ENCODE measurements around the gene FRK. TPM values are rescaled to one million over a fixed set of nuclear protein-coding genes. Genes with fewer than 3 reads are reported as not detected.
A peak's percentile ranks its signal among the peaks of the same experiment; 100 is the strongest.

Gene FRK
- total and polyA plus RNA-seq, 7 donors = 0.10 to 4.2 (median 1.4) TPM

DNA sequence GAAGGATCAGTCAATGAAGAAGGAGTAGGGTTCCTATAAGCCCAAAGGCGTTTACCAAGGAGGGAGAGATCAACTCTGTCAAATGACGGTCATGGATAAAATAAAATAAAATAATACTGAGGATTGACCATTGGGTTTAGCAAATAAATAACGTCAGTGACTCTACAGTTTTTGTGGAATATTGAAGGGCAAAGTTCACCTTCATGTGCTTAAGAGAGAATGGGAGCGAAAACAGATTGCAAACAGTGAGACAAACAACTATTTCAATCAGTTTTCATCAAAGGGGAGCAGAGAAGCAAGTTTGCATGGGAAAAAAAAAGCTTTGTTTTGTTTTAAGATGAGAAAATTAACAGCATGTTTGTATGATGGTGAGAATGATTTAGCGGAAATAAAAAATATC lies 22.4 kb upstream of the FRK start:
- ATAC-seq = no peak
- no peaks in the 10 kb centered on the region for H3K4me1 ChIP-seq
- 86 to 92% (median 91%) methylated on average over 5 of the region's 5 CpGs for WGBS, 3 donors
- H3K4me3 ChIP-seq = no peak overlapping the region
- no peaks in the 10 kb centered on the region for H3K27me3 ChIP-seq (ENCODE audit: insufficient read depth in 3 of 3, low read length in 2 of 3)
- no peaks in the 10 kb centered on the region for H3K9me3 ChIP-seq
- intact Hi-C loops (cut with DNase I) = no loop called here
- no peak overlapping the region for H3K27ac ChIP-seq
- no peak for DNase-seq
- H3K36me3 ChIP-seq (ENCODE audit: insufficient read depth in 1 of 2, low read depth in 1 of 2) = no peaks in the 10 kb centered on the region
- TF ChIP-seq, protein P1, sequence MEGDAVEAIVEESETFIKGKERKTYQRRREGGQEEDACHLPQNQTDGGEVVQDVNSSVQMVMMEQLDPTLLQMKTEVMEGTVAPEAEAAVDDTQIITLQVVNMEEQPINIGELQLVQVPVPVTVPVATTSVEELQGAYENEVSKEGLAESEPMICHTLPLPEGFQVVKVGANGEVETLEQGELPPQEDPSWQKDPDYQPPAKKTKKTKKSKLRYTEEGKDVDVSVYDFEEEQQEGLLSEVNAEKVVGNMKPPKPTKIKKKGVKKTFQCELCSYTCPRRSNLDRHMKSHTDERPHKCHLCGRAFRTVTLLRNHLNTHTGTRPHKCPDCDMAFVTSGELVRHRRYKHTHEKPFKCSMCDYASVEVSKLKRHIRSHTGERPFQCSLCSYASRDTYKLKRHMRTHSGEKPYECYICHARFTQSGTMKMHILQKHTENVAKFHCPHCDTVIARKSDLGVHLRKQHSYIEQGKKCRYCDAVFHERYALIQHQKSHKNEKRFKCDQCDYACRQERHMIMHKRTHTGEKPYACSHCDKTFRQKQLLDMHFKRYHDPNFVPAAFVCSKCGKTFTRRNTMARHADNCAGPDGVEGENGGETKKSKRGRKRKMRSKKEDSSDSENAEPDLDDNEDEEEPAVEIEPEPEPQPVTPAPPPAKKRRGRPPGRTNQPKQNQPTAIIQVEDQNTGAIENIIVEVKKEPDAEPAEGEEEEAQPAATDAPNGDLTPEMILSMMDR (IDR thresholded peaks at IDR 0.05) = no peak

DNA sequence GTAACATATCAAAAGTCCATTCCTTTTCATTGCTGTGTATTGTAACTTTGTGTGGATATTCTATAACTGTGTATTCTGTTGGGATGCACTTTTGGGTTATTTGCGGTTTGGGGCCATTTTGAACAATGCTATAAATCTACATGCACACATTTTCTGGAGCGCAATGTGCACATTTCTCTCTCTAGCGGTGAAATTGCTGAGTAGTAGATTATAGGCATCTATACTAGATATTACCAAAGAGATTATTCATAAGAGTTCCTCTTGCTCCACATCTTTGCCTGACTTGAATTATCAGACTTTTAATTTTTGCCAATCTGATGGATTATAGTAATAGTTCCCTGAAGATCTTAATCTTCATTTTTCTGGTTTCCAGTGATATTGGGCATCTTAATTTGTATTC lies 18.3 kb upstream of the FRK start:
- TF ChIP-seq, protein P1 (IDR thresholded peaks at IDR 0.05) = no peak
- no peak overlapping the region for H3K4me3 ChIP-seq
- ATAC-seq = no peak
- H3K27ac ChIP-seq = no peak overlapping the region
- no peaks in the 10 kb centered on the region for H3K27me3 ChIP-seq (ENCODE audit: insufficient read depth in 3 of 3, low read length in 2 of 3)
- H3K4me1 ChIP-seq = peaks cover 10% of the 10 kb centered on the region
- 95 to 98% (median 95%) methylated on average over 3 of the region's 3 CpGs for WGBS, 3 donors
- intact Hi-C loops (cut with DNase I) = no loop called here
- no peak for DNase-seq
- no peaks in the 10 kb centered on the region for H3K36me3 ChIP-seq (ENCODE audit: insufficient read depth in 1 of 2, low read depth in 1 of 2)
- no peaks in the 10 kb centered on the region for H3K9me3 ChIP-seq

DNA sequence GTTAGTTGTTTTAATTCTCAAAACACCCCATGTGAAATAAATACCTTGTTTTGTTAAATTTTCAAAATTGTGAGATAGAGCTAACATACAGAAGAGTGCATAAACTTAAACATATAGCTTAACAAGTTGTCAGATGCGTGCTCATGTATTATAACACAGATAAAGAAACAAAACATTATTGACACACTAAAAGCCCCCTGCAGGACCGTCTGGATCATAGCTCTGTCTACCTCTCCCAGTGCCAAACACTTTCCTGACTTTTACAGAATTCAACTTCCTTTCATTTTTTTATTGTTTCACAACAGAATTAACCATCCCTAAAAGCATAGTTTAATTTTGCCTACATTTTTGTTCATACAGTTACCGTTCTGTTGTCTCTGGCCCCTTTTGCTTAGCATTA lies 17.8 kb upstream of the FRK start:
- WGBS, 3 donors = 73 to 77% (median 75%) methylated on average over 3 of the region's 3 CpGs
- intact Hi-C loops (cut with DNase I) = no loop called here
- Histone ChIP-seq H3K27ac (no peak overlapping the region), H3K9me3 (no peaks in the 10 kb centered on the region), H3K4me3 (no peak overlapping the region), H3K27me3 (ENCODE audit: insufficient read depth in 3 of 3, low read length in 2 of 3) (no peaks in the 10 kb centered on the region), H3K4me1 (peaks cover 14% of the 10 kb centered on the region), H3K36me3 (ENCODE audit: insufficient read depth in 1 of 2, low read depth in 1 of 2) (no peaks in the 10 kb centered on the region)
- TF ChIP-seq, protein P1 (IDR thresholded peaks at IDR 0.05) = no peak
- ATAC-seq = no peak
- no peak for DNase-seq

DNA sequence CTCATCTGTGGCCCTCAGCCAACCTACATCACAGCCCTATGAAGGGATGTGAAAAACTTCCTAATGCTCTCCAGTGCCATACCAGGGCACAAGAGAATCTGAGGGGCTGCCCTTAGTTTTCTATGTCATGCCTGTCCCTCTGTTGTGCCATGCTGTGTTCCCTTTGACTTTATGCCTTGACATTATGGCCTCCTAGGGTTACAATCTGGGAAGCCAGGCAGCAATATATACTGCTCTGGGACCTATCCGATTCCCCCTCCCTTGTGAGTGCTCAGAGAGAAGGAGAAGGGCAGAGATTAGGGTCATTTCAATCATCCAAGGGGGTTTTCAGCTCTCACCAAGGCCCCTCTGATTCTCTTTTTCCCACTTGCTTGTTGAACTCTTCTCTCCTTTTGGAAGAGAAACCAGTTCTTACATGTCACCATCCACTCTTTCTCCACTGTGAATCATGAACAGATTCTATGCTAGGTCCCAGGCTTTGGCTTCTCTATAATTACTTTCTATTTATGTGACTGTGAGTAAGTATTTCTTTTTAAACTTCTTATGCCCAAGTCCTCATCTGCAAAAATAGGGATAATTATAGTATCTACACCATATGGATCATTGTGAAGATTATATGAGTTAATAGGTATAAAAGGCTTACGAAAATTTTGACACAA lies 14.2 kb upstream of the FRK start:
- intact Hi-C loops (cut with DNase I) = loop anchor here in 1 of 2 donors (1.0 kb wide), 1 partner anchor 40 kb away; no protein-coding TSS in a partner anchor
- Histone ChIP-seq H3K27ac (peak overlapping the region; percentile 78), H3K27me3 (ENCODE audit: insufficient read depth in 3 of 3, low read length in 2 of 3) (no peaks in the 10 kb centered on the region), H3K9me3 (no peaks in the 10 kb centered on the region), H3K4me3 (no peak overlapping the region), H3K4me1 (peaks cover 15% of the 10 kb centered on the region), H3K36me3 (ENCODE audit: insufficient read depth in 1 of 2, low read depth in 1 of 2) (no peaks in the 10 kb centered on the region)
- ATAC-seq (peak; percentile 77 to 93 (median 89)), DNase-seq (no peak)
- 79 to 93% (median 89%) methylated on average over 2 of the region's 2 CpGs for WGBS, 3 donors
- TF ChIP-seq, protein P1 (IDR thresholded peaks at IDR 0.05) = no peak

All from psoas muscle (tissue), 8 donors.